ENCODE measurements around the gene NME1.

- no peak for TF ChIP-seq EZH2 (IDR thresholded peaks at IDR 0.05; ENCODE audit: low read depth)
- TF ChIP-seq, protein P1, sequence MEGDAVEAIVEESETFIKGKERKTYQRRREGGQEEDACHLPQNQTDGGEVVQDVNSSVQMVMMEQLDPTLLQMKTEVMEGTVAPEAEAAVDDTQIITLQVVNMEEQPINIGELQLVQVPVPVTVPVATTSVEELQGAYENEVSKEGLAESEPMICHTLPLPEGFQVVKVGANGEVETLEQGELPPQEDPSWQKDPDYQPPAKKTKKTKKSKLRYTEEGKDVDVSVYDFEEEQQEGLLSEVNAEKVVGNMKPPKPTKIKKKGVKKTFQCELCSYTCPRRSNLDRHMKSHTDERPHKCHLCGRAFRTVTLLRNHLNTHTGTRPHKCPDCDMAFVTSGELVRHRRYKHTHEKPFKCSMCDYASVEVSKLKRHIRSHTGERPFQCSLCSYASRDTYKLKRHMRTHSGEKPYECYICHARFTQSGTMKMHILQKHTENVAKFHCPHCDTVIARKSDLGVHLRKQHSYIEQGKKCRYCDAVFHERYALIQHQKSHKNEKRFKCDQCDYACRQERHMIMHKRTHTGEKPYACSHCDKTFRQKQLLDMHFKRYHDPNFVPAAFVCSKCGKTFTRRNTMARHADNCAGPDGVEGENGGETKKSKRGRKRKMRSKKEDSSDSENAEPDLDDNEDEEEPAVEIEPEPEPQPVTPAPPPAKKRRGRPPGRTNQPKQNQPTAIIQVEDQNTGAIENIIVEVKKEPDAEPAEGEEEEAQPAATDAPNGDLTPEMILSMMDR (conservative IDR thresholded peaks at IDR 0.05): no peak
These were observed 6.2 kb downstream of the NME1 start for GRCh38 chr17:51159604-51160003.

All from PC-9 (cell line).